Kidney (tissue), 14 donors: ENCODE data around the gene RAPGEF4. TPM values are rescaled to one million over a fixed set of nuclear protein-coding genes. Genes with fewer than 3 reads are reported as not detected.

Experiments
- DNase-seq, 5 donors: peaks; one replicate each; pipeline ENCODE4 v3.0.0-alpha.2; 2013 to 2020
- FAIRE-seq: peaks from 2 replicates; lab custom pipeline; 2012; peaks lifted over from hg19 to GRCh38; lab: Jason Lieb, UNC
- H3K27ac ChIP-seq, 2 donors: one replicate each; pipeline ENCODE4 v1.7.0; 2013; ENCODE audit warnings: low read depth in 2 of 2, low read length in 2 of 2, inconsistent platforms in 1 of 2
- H3K27me3 ChIP-seq: one replicate; pipeline ENCODE4 v1.7.1; 2013; ENCODE audit warnings: low read length, inconsistent platforms; ENCODE audit not compliant: control insufficient read depth, insufficient read depth
- H3K36me3 ChIP-seq, 3 donors: one replicate each; pipeline versions ENCODE4 v1.7.0 to v1.7.1; 2013; ENCODE audit warnings: low read length in 3 of 3, control low read depth in 1 of 3, inconsistent platforms in 1 of 3; ENCODE audit not compliant: insufficient read depth in 3 of 3, control insufficient read depth in 2 of 3
- H3K4me1 ChIP-seq, 3 donors: one replicate each; pipeline versions ENCODE4 v1.7.0 to v1.7.1; 2013; ENCODE audit warnings: low read length in 3 of 3, inconsistent platforms in 1 of 3, low read depth in 1 of 3; ENCODE audit not compliant: control insufficient read depth in 2 of 3, insufficient read depth in 2 of 3
- H3K4me3 ChIP-seq, 3 donors: one replicate each; pipeline versions ENCODE4 v1.7.0 to v1.8.1; 2013; ENCODE audit warnings: low read length in 3 of 3, control low read depth in 1 of 3, inconsistent platforms in 1 of 3
- H3K9ac ChIP-seq, 3 donors: one replicate each; pipeline versions ENCODE4 v1.7.0 to v1.7.1; 2013; ENCODE audit warnings: low read length in 3 of 3, control low read depth in 1 of 3, inconsistent platforms in 1 of 3
- H3K9me3 ChIP-seq, 3 donors: one replicate each; pipeline versions ENCODE4 v1.7.0 to v1.7.1; 2013; ENCODE audit warnings: low read length in 3 of 3, control low read depth in 1 of 3, inconsistent platforms in 1 of 3; ENCODE audit not compliant: control insufficient read depth in 2 of 3, insufficient read depth in 1 of 3
- CTCF ChIP-seq: IDR thresholded peaks from 3 replicates; pipeline ENCODE4 v1.5.1; 2012; ENCODE audit warnings: mild to moderate bottlenecking, moderate library complexity, borderline replicate concordance; ENCODE audit not compliant: insufficient read depth; ENCODE audit errors: extremely low read depth
- intact Hi-C: fragments of 100-400 bp; cut with DNase I; formaldehyde crosslinking; loops from one replicate; pipeline ENCODE4 v1.11.1; 2022
- polyA plus RNA-seq: library from polyadenylated mRNA; stranded (reverse); fragments of 350-450 nt; fragmentation: Illumina TruSeq; extraction: RNeasy Lipid Tissue Mini Kit (QIAGEN cat#74804); gene quantifications from one replicate; pipeline ENCODE4 v1.2.3, GENCODE V29; 2014; ENCODE audit warnings: low read depth, low replicate concordance; ENCODE audit not compliant: insufficient read depth
- total RNA-seq: library from RNA; stranded (reverse); fragmentation: NEBNext Ultra II Directional; extraction: Animal tissue kit (Norgen Biotek cat#: 25700); gene quantifications from one replicate; pipeline ENCODE4 v1.2.1, GENCODE V29; 2021
- donor health status: control.
- donor health status: control.
- donor health status: control.
- donor health status: control.
- donor health status: control.
- donor health status: DM: yes; HTN: yes; CAD: no.
- donor health status: Normal renal cell carcinoma (clear cell type).

The RAPGEF4 gene
- total and polyA plus RNA-seq, 2 donors from 2014 or later, result 3.8 to 13.6 TPM

GRCh38 chr2:172843902-172844715, 108.5 kb downstream of the RAPGEF4 start:
- no peaks in the 10 kb centered on the region for H3K9me3 ChIP-seq
- DNase-seq, result no peak

GRCh38 chr2:172845028-172845630, 109.5 kb downstream of the RAPGEF4 start:
- no peak for TF ChIP-seq CTCF
- Histone ChIP-seq H3K27ac (no peak overlapping the region), H3K4me1 (peaks cover 0 to 4% (median 0%) of the 10 kb centered on the region in 3 donors), H3K4me3 (no peak overlapping the region), H3K9ac (no peak overlapping the region), H3K27me3 (no peaks in the 10 kb centered on the region), H3K9me3 (no peaks in the 10 kb centered on the region), H3K36me3 (no peaks in the 10 kb centered on the region)
- DNase-seq (no peak), FAIRE-seq (no peak)
- intact Hi-C loops, result no loop called here

More at GRCh38 chr2:172843902-172844715, 108.5 kb downstream of the RAPGEF4 start:
- TF ChIP-seq CTCF, result no peak
- Histone ChIP-seq H3K4me3 (no peak overlapping the region), H3K4me1 (peaks cover 0 to 4% (median 0%) of the 10 kb centered on the region in 3 donors), H3K9ac (no peak overlapping the region), H3K27ac (no peak overlapping the region), H3K36me3 (no peaks in the 10 kb centered on the region), H3K27me3 (no peaks in the 10 kb centered on the region)
- FAIRE-seq, result no peak
- intact Hi-C loops, result no loop called here

- TF ChIP-seq CTCF, result no peak
- FAIRE-seq (no peak), DNase-seq (no peak)
- no peaks in the 10 kb centered on the region for H3K9me3 ChIP-seq
- no peak overlapping the region for H3K9ac ChIP-seq
- H3K27me3 ChIP-seq, result no peaks in the 10 kb centered on the region
- H3K4me1 ChIP-seq, result peaks cover 0 to 4% (median 0%) of the 10 kb centered on the region in 3 donors
- H3K4me3 ChIP-seq, result no peak overlapping the region
- intact Hi-C loops, result no loop called here
- no peak overlapping the region for H3K27ac ChIP-seq
- no peaks in the 10 kb centered on the region for H3K36me3 ChIP-seq
These were observed 110.9 kb downstream of the RAPGEF4 start for GRCh38 chr2:172846551-172846950.
